GM12878 (cell line): ENCODE results near the gene HDAC8. TPM values are rescaled to one million over a fixed set of nuclear protein-coding genes. Genes with fewer than 3 reads are reported as not detected.

Experiments
- ATAC-seq: fragments of 200-7000 bp; cut with Tn5 transposase; 3 replicates; pipeline ENCODE4 v1.9.1; 2020; ENCODE audit warnings: mild to moderate bottlenecking, moderate library complexity
- BruUV-seq: library from RNA; stranded (reverse); fragments of 400-500 nt; replicated peaks from 2 replicates; lab custom pipeline; 2021; lab: Mats Ljungman, UMichigan
- CTCF ChIA-PET: fragments of 300-600 bp; sonication (Branson Sonifier 250); formaldehyde crosslinking; extraction: SDS; loops from one replicate; lab custom pipeline; 2021; ENCODE audit warnings: inconsistent platforms; lab: Yijun Ruan, JAX
- POLR2A ChIA-PET: fragments of 350-600 bp; formaldehyde crosslinking; extraction: SDS; loops from one replicate; lab custom pipeline; 2021; ENCODE audit warnings: inconsistent platforms; lab: Charles Lee
- RAD21 ChIA-PET: fragments of 300-600 bp; sonication (Branson Sonifier 250); formaldehyde crosslinking; loops from one replicate; lab custom pipeline; 2023; ENCODE audit warnings: antibody characterized with exemption; ENCODE audit not compliant: unreplicated experiment; lab: Charles Lee
- SMC1A ChIA-PET: fragments of 300-600 bp; sonication (Branson Sonifier 250); formaldehyde crosslinking; loops from one replicate; lab custom pipeline; 2023; ENCODE audit not compliant: unreplicated experiment, uncharacterized antibody; lab: Charles Lee
- DNase-seq: peaks from one replicate; pipeline ENCODE4 v3.0.0-alpha.2; 2011; ENCODE audit warnings: low read depth, low spot score
- FAIRE-seq: peaks from 3 replicates; lab custom pipeline; 2011; peaks lifted over from hg19 to GRCh38; lab: Jason Lieb, UNC
- H2AFZ ChIP-seq: 2 replicates; pipeline ENCODE4 v1.6.0; 2011; ENCODE audit warnings: low read depth, low read length, control low read depth; ENCODE audit not compliant: control insufficient read depth
- H3K27ac ChIP-seq: 2 replicates; pipeline ENCODE4 v1.5.1; 2011; ENCODE audit warnings: control low read depth; ENCODE audit not compliant: control insufficient read depth, insufficient read depth
- H3K27me3 ChIP-seq, 2 experiments: replicated peaks in 1 of 2; 2 replicates each; pipeline versions ENCODE4 v1.6.0 to v1.6.1; 2011; ENCODE audit warnings: low read length in 1 of 2; ENCODE audit not compliant: control insufficient read depth in 2 of 2, insufficient read depth in 2 of 2
- H3K36me3 ChIP-seq, 2 experiments: 2 replicates each; pipeline ENCODE4 v1.5.1; 2011; ENCODE audit warnings: low read length in 1 of 2; ENCODE audit not compliant: control insufficient read depth in 2 of 2, insufficient read depth in 2 of 2
- H3K4me1 ChIP-seq: 2 replicates; pipeline ENCODE4 v1.6.1; 2011; ENCODE audit warnings: mild to moderate bottlenecking, low read length, moderate library complexity, mixed read lengths; ENCODE audit not compliant: control insufficient read depth, insufficient read depth
- H3K4me2 ChIP-seq: 2 replicates; pipeline ENCODE4 v1.6.0; 2011; ENCODE audit warnings: control low read depth; ENCODE audit not compliant: control insufficient read depth, insufficient read depth
- H3K4me3 ChIP-seq: fragments of 200-600 bp; sonication (generic); 2 replicates; pipeline ENCODE4 v1.5.1; 2016
- H3K79me2 ChIP-seq: 2 replicates; pipeline ENCODE4 v1.6.0; 2011; ENCODE audit warnings: low read length; ENCODE audit not compliant: control insufficient read depth, insufficient read depth
- H3K9ac ChIP-seq: 2 replicates; pipeline ENCODE4 v1.8.0; 2011; ENCODE audit warnings: low read length, control low read depth, mixed read lengths; ENCODE audit not compliant: control insufficient read depth, insufficient read depth
- H3K9me3 ChIP-seq: replicated peaks from 3 replicates; pipeline ENCODE4 v1.5.1; 2011; ENCODE audit warnings: mild to moderate bottlenecking, low read length; ENCODE audit not compliant: control insufficient read depth, insufficient read depth
- H4K20me1 ChIP-seq: 2 replicates; pipeline ENCODE4 v1.6.0; 2011; ENCODE audit not compliant: control insufficient read depth, insufficient read depth
- CBFB ChIP-seq: IDR thresholded peaks from 2 replicates; pipeline ENCODE4 v1.6.1; 2016; ENCODE audit warnings: antibody characterized with exemption, low read depth
- CHD2 ChIP-seq: IDR thresholded peaks from 2 replicates; pipeline ENCODE4 v1.6.1; 2011; ENCODE audit warnings: low read depth, low read length, improper control_type of control experiment, borderline replicate concordance
- HCFC1 ChIP-seq: fragments of 150-350 bp; IDR thresholded peaks from 2 replicates; pipeline ENCODE4 v1.6.1; 2014; ENCODE audit warnings: low read length
- MLLT1 ChIP-seq: fragments of 450-650 bp; IDR thresholded peaks from 2 replicates; pipeline ENCODE4 v1.6.1; 2016; ENCODE audit warnings: mild to moderate bottlenecking
- PAX8 ChIP-seq: fragments of 450-650 bp; IDR thresholded peaks from 2 replicates; pipeline ENCODE4 v1.6.1; 2017; ENCODE audit warnings: mild to moderate bottlenecking, moderate library complexity
- PBX3 ChIP-seq: IDR thresholded peaks from 2 replicates; pipeline ENCODE4 v1.6.1; 2011; ENCODE audit warnings: mild to moderate bottlenecking, low read depth, low read length, moderate library complexity; ENCODE audit not compliant: insufficient replicate concordance
- SMARCA5 ChIP-seq: fragments of 450-650 bp; IDR thresholded peaks from 2 replicates; pipeline ENCODE4 v1.6.1; 2017; ENCODE audit warnings: mild to moderate bottlenecking
- SREBF1 ChIP-seq: IDR thresholded peaks from 2 replicates; pipeline ENCODE4 v1.6.1; 2012; ENCODE audit warnings: mild to moderate bottlenecking, low read length
- SUZ12 ChIP-seq: fragments of 200-600 bp; sonication (generic); IDR thresholded peaks from one replicate; pipeline ENCODE4 v1.6.1; 2018; ENCODE audit warnings: antibody characterized with exemption, mild to moderate bottlenecking; ENCODE audit not compliant: unreplicated experiment
- ZBTB33 ChIP-seq: fragments of 450-650 bp; IDR thresholded peaks from 2 replicates; pipeline ENCODE4 v1.6.1; 2017; ENCODE audit warnings: mild to moderate bottlenecking
- ZNF24 ChIP-seq: fragments of 450-650 bp; IDR thresholded peaks from 2 replicates; pipeline ENCODE4 v1.6.1; 2017; ENCODE audit warnings: antibody characterized with exemption, mild to moderate bottlenecking
- ZNF384 ChIP-seq: IDR thresholded peaks from 2 replicates; pipeline ENCODE4 v1.6.1; 2012; ENCODE audit warnings: low read depth, mild to moderate bottlenecking, low read length, improper control_type of control experiment, borderline replicate concordance
- ZSCAN29 ChIP-seq: fragments of 450-650 bp; IDR thresholded peaks from 2 replicates; pipeline ENCODE4 v1.6.1; 2017; ENCODE audit warnings: mild to moderate bottlenecking, moderate library complexity
- WGBS: methylation state at CpG from one replicate; pipeline ENCODE4 v1.1.6; 2016; ENCODE audit warnings: low lambda C conversion rate; ENCODE audit not compliant: insufficient replicate concordance, insufficient coverage; ENCODE audit errors: missing lambda C conversion rate; 5-methylcytosine and 5-hydroxymethylcytosine counted together
- in situ Hi-C: fragments of 300-500 bp; cut with MboI; formaldehyde crosslinking; loops from 9 replicates; pipeline ENCODE4 v1.14.3; 2018; ENCODE audit warnings: mixed read lengths
- intact Hi-C: fragments of 100-400 bp; cut with micrococcal nuclease; formaldehyde crosslinking; loops from one replicate; pipeline ENCODE4 v1.14.2; 2022; ENCODE audit not compliant: unreplicated experiment
- polyA plus RNA-seq, 11 experiments: library from polyadenylated mRNA; depleted of rRNA in 4 of 11; unstranded in 6 of 11; stranded (reverse) in 5 of 11; fragments of >200 nt; fragmentation: Nextera tagmentation in 4 of 11; fragmentation: Illumina TruSeq in 1 of 11; extraction: Ambion mirVana in 4 of 11; extraction: Trizol in 1 of 11; gene quantifications; 1 replicate in 1 of 11; 2 replicates in 10 of 11; pipeline versions ENCODE4 v1.2.1 to v1.2.3, GENCODE V29; 2011 to 2016; ENCODE audit warnings: inconsistent platforms in 2 of 11, missing spikeins in 2 of 11, low read depth in 1 of 11
- total RNA-seq, 4 experiments: library from RNA; depleted of rRNA in 3 of 4; stranded (reverse); fragments of >200 nt in 3 of 4; fragmentation: Illumina TruSeq in 1 of 4; extraction: Trizol in 1 of 4; gene quantifications; 2 replicates each; pipeline versions ENCODE4 v1.2.1 to v1.2.3, GENCODE V29; 2013 to 2021

Gene HDAC8
- total and polyA plus RNA-seq, 10 of the 15 experiments (the other 5 are each of a cell fraction or from before 2014, with no cell fraction given) = 18.1 to 34.7 (median 29.1) TPM

- peak; percentile 36 for ATAC-seq
Measured at GRCh38 chrX:72573158-72573511, 492 bp upstream of the HDAC8 start.

GRCh38 chrX:72569786-72570185, 2.9 kb downstream of the HDAC8 start:
- DNase-seq (no peak), ATAC-seq (no peak), FAIRE-seq (no peak)
- no peak overlapping the region for H3K9ac ChIP-seq
- peaks cover 4% of the 10 kb centered on the region for H3K79me2 ChIP-seq
- ChIA-PET POLR2A (no interaction called here), SMC1A (no interaction called here), CTCF (no interaction called here), RAD21 (no interaction called here)
- no peaks in the 10 kb centered on the region for H3K4me1 ChIP-seq
- H2AFZ ChIP-seq = no peak overlapping the region
- H4K20me1 ChIP-seq = no peaks in the 10 kb centered on the region
- H3K4me3 ChIP-seq = no peak overlapping the region
- no peak overlapping the region for H3K4me2 ChIP-seq
- H3K27ac ChIP-seq = no peak overlapping the region
- H3K9me3 ChIP-seq = no peaks in the 10 kb centered on the region
- no TSS peak for BruUV-seq
- WGBS = 94% methylated on average over 2 of the region's 2 CpGs
- no peaks in the 10 kb centered on the region; a peak in 1 of 4 replicates for H3K36me3 ChIP-seq
- in situ Hi-C loops (no loop called here), intact Hi-C loops (no loop called here)
- H3K27me3 ChIP-seq = no peaks in the 10 kb centered on the region
- TF ChIP-seq PBX3 (no peak), SUZ12 (no peak), ZNF24 (no peak), CBFB (no peak), ZSCAN29 (no peak), PAX8 (no peak), ZBTB33 (no peak), CHD2 (no peak), HCFC1 (no peak), SREBF1 (no peak), SMARCA5 (no peak)

More at GRCh38 chrX:72573158-72573511, 492 bp upstream of the HDAC8 start:
- ChIA-PET POLR2A (interaction anchor here (0.7 kb wide), 1 partner anchor 9 kb away, joined by 6 read pairs; no protein-coding TSS in a partner anchor), CTCF (interaction anchor here (1.1 kb wide), 1 partner anchor 10 kb away, joined by 3 read pairs; no protein-coding TSS in a partner anchor), RAD21 (interaction anchor here (1.0 kb wide), 1 partner anchor 17 kb away, joined by 3 read pairs; no protein-coding TSS in a partner anchor), SMC1A (no interaction called here)
- WGBS = 14% methylated on average over 7 of the region's 7 CpGs
- Histone ChIP-seq H3K4me3 (no peak overlapping the region), H3K27me3 (no peaks in the 10 kb centered on the region), H3K79me2 (peaks cover 4% of the 10 kb centered on the region), H3K36me3 (no peaks in the 10 kb centered on the region; a peak in 1 of 4 replicates), H3K4me1 (no peaks in the 10 kb centered on the region), H3K4me2 (peak overlapping the region; percentile 2; the same call in 1 of the 2 replicates), H4K20me1 (no peaks in the 10 kb centered on the region), H3K9me3 (no peaks in the 10 kb centered on the region), H3K27ac (no peak overlapping the region), H3K9ac (no peak overlapping the region; the same call in 1 of the 2 replicates), H2AFZ (peak overlapping the region; percentile 94; the same call in 1 of the 2 replicates)
- intact Hi-C loops (no loop called here), in situ Hi-C loops (no loop called here)
- FAIRE-seq = no peak
- DNase-seq = no peak
- no TSS peak for BruUV-seq
- no peak for TF ChIP-seq MLLT1
- peak; percentile 77 for TF ChIP-seq ZNF384
